EH (cell line): ENCODE measurements around the gene SYTL2.

Experiments used
- DNase-seq: peaks from one replicate; pipeline ENCODE4 v3.0.0-alpha.2; 2015; ENCODE audit warnings: low read depth

The SYTL2 gene

DNA sequence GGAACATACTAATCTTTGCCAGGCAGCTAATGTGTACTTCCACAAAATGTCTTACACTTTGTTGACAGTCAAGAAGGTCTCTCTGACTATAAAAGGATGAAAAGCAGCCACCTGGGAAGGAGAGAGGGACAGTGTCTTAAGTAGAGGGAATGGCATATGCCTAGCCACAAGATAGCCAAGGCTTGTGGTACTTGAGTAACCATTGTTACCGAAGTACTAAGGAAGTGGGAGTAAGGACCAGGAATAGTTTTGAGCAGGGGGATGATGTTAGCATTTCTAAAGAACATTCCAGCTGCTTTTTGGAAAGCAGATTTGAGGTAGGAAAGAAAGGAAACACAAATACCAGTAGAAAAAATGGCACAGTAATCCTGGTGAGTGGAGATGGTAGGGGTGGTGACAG, 159.8 kb downstream of the SYTL2 start:
- DNase-seq = no peak

DNA sequence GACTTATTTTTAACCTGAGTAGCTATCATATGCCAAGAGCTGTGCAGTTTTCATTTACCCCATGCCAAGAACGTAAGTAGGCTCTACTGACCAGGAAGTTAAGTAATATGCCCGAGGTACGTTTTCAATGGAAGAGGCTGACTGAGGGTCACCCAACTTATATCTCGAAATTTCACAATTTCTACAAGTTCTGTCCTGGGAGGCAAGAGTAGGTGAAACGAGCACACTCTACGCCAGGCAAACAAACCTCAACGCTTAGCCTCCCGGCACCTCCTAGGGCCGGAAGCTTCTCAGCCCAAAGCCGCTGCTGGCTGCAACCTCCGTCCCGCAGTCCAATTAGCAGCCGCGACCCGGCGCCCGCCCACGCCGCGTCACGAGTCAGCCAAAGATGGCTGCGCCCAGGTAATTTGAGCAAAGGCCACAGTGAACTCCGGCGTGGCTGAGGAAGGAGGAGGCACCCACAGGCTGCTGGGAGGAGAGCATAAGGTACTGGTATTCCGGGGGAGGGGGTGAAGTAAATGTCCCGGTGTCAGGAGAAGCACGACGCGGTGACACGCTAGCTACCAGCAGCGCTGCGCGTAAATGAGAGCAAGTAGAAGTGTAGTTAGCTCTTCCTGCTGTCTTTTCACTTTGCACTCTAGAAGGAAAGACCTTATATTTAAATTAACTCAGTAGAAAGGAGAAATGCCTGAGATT, 163.2 kb downstream of the SYTL2 start, which contains the start of gene TMEM126A:
TMEM126A (plus strand) TSS at position 364 of the 696 bp plus-strand sequence. CDS start 2,289 bp downstream, outside the sequence.
- peak; percentile 84 for DNase-seq

DNA sequence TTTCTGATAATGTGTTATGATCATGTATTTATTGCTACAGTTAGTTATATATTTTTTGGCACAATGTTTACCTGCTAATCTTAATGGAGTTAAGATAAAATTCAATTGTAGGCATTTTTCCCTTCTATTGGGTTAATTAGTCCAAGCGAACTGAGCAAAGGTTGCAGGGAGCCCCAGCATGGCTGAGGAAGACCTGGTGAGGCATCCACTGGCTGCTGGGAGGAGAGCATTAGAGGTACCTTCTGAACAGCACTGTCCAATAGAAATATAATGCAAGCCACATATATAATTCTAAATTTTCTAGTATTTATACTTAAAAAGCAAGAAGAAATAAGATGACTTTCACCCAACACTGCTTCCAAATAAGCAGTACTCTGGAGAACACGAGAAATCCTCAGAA, 163.9 kb downstream of the SYTL2 start:
- DNase-seq = no peak
